ENCODE measurements around the gene LARGE1. TPM values are rescaled to one million over a fixed set of nuclear protein-coding genes. Genes with fewer than 3 reads are reported as not detected.

LARGE1 gene
- total and polyA plus RNA-seq, 2 of the 13 experiments (the other 11 are each of a cell fraction or from before 2014, with no cell fraction given), result 8.4 to 11.0 TPM

DNA sequence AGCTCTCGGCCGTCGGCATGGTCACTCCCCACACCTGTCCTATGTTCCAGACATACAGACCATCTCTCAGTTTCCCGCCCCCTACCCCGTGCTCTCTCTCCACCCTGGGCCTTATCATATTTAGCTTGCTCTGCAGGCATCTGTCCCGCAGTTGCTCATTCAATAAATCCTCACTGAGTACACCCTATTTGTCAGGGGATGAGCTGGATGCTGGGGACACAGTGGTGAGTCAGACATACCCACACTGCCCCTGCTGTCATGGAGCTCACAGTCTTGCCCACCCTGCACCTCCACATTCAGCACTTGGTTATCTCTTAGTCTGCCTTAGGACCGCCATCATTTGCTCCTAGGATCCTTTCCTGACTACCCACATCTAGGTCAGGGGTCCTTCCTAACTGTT lies 313.8 kb downstream of the LARGE1 start:
- BruUV-seq (replicated peaks), result no TSS peak
- Histone ChIP-seq H3K27ac (ENCODE audit: extremely low read length, insufficient read depth, low read length) (no peak overlapping the region), H3K9me3 (ENCODE audit: low read length) (no peaks in the 10 kb centered on the region), H3K79me2 (ENCODE audit: insufficient read depth, low read length) (no peaks in the 10 kb centered on the region), H2AFZ (ENCODE audit: low read length) (no peak overlapping the region), H4K20me1 (ENCODE audit: insufficient read depth, low read length) (no peaks in the 10 kb centered on the region), H3K4me3 (replicated peaks in 1 of 3; ENCODE audit: insufficient read depth in 1 of 3, low read depth in 2 of 3, low read length in 3 of 3) (no peak overlapping the region), H3K36me3 (replicated peaks in 1 of 2; ENCODE audit: control insufficient read depth in 1 of 2, insufficient read depth in 2 of 2, low read length in 2 of 2) (peaks cover 0 to 2% of the 10 kb centered on the region in 2 experiments; a peak in 3 of 5 replicates), H3K4me2 (ENCODE audit: low read depth, low read length) (no peak overlapping the region), H3K27me3 (ENCODE audit: control insufficient read depth in 1 of 2, insufficient read depth in 2 of 2, low read length in 2 of 2) (no peaks in the 10 kb centered on the region), H3K4me1 (ENCODE audit: insufficient read depth, low read length) (no peaks in the 10 kb centered on the region), H3K9ac (ENCODE audit: insufficient read depth, low read depth, low read length) (no peak overlapping the region)
- WGBS (ENCODE audit: low lambda C conversion rate), result 98% methylated on average over 7 of the region's 7 CpGs
- intact Hi-C loops (cut with micrococcal nuclease; ENCODE audit: unreplicated experiment) (no loop called here), in situ Hi-C loops (cut with HindIII; ENCODE audit: extremely low pct_ligation_motif_present, low pct_unique_long_range_greater_than_20kb) (no loop called here)
- no peak for DNase-seq (ENCODE audit: low spot score)
- POLR2A ChIA-PET, result no interaction called here
- TF ChIP-seq HOXD1 (CRISPR knock-in tag; IDR thresholded peaks at IDR 0.05), result no peak
- TF ChIP-seq, protein P1, sequence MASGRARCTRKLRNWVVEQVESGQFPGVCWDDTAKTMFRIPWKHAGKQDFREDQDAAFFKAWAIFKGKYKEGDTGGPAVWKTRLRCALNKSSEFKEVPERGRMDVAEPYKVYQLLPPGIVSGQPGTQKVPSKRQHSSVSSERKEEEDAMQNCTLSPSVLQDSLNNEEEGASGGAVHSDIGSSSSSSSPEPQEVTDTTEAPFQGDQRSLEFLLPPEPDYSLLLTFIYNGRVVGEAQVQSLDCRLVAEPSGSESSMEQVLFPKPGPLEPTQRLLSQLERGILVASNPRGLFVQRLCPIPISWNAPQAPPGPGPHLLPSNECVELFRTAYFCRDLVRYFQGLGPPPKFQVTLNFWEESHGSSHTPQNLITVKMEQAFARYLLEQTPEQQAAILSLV (CRISPR knock-in tag; IDR thresholded peaks at IDR 0.05; ENCODE audit: borderline replicate concordance), result no peak
- no peak for TF ChIP-seq ZBTB20 (CRISPR knock-in tag; IDR thresholded peaks at IDR 0.05; ENCODE audit: borderline replicate concordance, low read depth)
- TF ChIP-seq NR1H2 (CRISPR knock-in tag; IDR thresholded peaks at IDR 0.05; ENCODE audit: borderline replicate concordance, low read depth), result no peak
- TF ChIP-seq, protein P2, sequence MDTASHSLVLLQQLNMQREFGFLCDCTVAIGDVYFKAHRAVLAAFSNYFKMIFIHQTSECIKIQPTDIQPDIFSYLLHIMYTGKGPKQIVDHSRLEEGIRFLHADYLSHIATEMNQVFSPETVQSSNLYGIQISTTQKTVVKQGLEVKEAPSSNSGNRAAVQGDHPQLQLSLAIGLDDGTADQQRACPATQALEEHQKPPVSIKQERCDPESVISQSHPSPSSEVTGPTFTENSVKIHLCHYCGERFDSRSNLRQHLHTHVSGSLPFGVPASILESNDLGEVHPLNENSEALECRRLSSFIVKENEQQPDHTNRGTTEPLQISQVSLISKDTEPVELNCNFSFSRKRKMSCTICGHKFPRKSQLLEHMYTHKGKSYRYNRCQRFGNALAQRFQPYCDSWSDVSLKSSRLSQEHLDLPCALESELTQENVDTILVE (CRISPR knock-in tag; IDR thresholded peaks at IDR 0.05), result no peak
- TF ChIP-seq ETV6 (CRISPR knock-in tag; conservative IDR thresholded peaks at IDR 0.05), result no peak
- TF ChIP-seq GPN1 (CRISPR knock-in tag; IDR thresholded peaks at IDR 0.05; ENCODE audit: borderline replicate concordance), result no peak
- no peak for TF ChIP-seq ISL2 (CRISPR knock-in tag; IDR thresholded peaks at IDR 0.05)
- TF ChIP-seq ZMYM3 (CRISPR knock-in tag; IDR thresholded peaks at IDR 0.05), result no peak
- TF ChIP-seq, protein P3, sequence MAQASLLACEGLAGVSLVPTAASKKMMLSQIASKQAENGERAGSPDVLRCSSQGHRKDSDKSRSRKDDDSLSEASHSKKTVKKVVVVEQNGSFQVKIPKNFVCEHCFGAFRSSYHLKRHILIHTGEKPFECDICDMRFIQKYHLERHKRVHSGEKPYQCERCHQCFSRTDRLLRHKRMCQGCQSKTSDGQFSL (CRISPR knock-in tag; IDR thresholded peaks at IDR 0.05), result no peak
- TF ChIP-seq YY1 (IDR thresholded peaks at IDR 0.05; ENCODE audit: insufficient read depth, insufficient replicate concordance, low read depth, low read length), result no peak
- TF ChIP-seq ZNF343 (CRISPR knock-in tag; IDR thresholded peaks at IDR 0.05), result no peak
- no peak for TF ChIP-seq SMC3 (IDR thresholded peaks at IDR 0.05; ENCODE audit: low read length)
- no peak for TF ChIP-seq ZNF75D (CRISPR knock-in tag; IDR thresholded peaks at IDR 0.05; ENCODE audit: borderline replicate concordance)
- no peak for ATAC-seq
- no peak for FAIRE-seq
- CTCF ChIA-PET (ENCODE audit: low intra/inter-chr PET ratio, low total read pairs), result no interaction called here
